22Rv1 (cell line): ENCODE data around the gene NRP1.

ENCODE experiments used
- CTCF ChIP-seq: fragments of 450-650 bp; IDR thresholded peaks from 2 replicates; pipeline ENCODE4 v1.5.1; 2017; ENCODE audit warnings: mild to moderate bottlenecking
- ZFX ChIP-seq: fragments of 450-650 bp; IDR thresholded peaks from 2 replicates; pipeline ENCODE4 v1.6.1; 2017; ENCODE audit warnings: antibody characterized with exemption, borderline replicate concordance

DNA sequence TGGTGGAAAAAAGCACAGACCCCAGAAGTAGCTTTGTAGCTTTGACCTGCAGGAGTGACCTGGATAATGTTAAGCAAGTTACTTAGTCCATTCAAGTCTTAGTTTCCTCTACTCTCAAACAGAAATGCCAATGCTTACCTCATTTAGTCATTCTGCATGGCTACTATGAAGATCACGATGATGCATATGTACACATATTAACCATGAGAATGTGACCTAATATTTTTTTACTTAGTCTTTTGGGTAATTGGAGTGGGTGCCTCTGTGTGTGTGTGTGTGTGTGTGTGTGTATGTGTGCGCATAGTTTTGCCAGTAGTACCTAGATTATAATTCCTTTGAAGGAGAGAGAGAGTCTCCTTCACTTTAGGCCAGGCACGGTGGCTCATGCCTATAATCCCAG is 95.8 kb downstream of the NRP1 start:
- TF ChIP-seq CTCF, result no peak
- no peak for TF ChIP-seq ZFX
